GM19463 (cell line): Measurements from ENCODE around the gene FGF3.
"Not testable (repeated sequence)": the region's sequence is repeated elsewhere in the genome, so short reads cannot be mapped to it uniquely, and the experiment has no call there.

Experiments
- ATAC-seq: cut with Tn5 transposase; IDR thresholded peaks from one replicate; pipeline ENCODE4 v1.9.1; 2021; ENCODE audit warnings: mild to moderate bottlenecking, moderate library complexity; ENCODE audit not compliant: unreplicated experiment

The FGF3 gene

GRCh38 chr11:69774354-69775162, 44.7 kb downstream of the FGF3 start:
- no peak for ATAC-seq

- no peak for ATAC-seq
Measured at GRCh38 chr11:69773626-69774353, 45.4 kb downstream of the FGF3 start.

- no peak for ATAC-seq
Measured at GRCh38 chr11:69771466-69771865, 47.8 kb downstream of the FGF3 start.

GRCh38 chr11:69770540-69770939, 48.7 kb downstream of the FGF3 start:
- no peak for ATAC-seq

- ATAC-seq = no peak
Measured at GRCh38 chr11:69765498-69765995, 53.7 kb downstream of the FGF3 start.

GRCh38 chr11:69764918-69765317, 54.3 kb downstream of the FGF3 start:
- not testable (repeated sequence) for ATAC-seq

GRCh38 chr11:69760319-69760718, 58.9 kb downstream of the FGF3 start:
- no peak for ATAC-seq
